HEK293 (cell line): ENCODE data around the gene UBE2M.

Experiments used
- CTCF ChIP-seq: fragments of 450-650 bp; formaldehyde crosslinking; IDR thresholded peaks from 2 replicates; pipeline ENCODE4 v1.5.1; 2016; ENCODE audit warnings: missing biosample characterization, missing genetic modification characterization
- ELK4 ChIP-seq: IDR thresholded peaks from 2 replicates; pipeline ENCODE4 v1.6.1; 2011; ENCODE audit warnings: mild to moderate bottlenecking, low read depth, low read length, borderline replicate concordance
- GLI2 ChIP-seq: fragments of 450-650 bp; formaldehyde crosslinking; IDR thresholded peaks from 2 replicates; pipeline ENCODE4; 2017; ENCODE audit warnings: missing biosample characterization, missing genetic modification characterization, low read depth, borderline replicate concordance
- GLIS1 ChIP-seq: fragments of 450-650 bp; formaldehyde crosslinking; IDR thresholded peaks from 2 replicates; pipeline ENCODE4 v1.5.1; 2016; ENCODE audit warnings: missing biosample characterization, missing genetic modification characterization
- PBX3 ChIP-seq: sonication (generic); formaldehyde crosslinking; IDR thresholded peaks from 2 replicates; pipeline ENCODE4 v1.8.1; 2022; ENCODE audit warnings: mild to moderate bottlenecking, moderate library complexity, missing genetic modification reagents
- PRDM2 ChIP-seq: fragments of 450-650 bp; formaldehyde crosslinking; IDR thresholded peaks from 2 replicates; pipeline ENCODE4 v1.5.1; 2016; ENCODE audit warnings: missing biosample characterization, missing genetic modification characterization, borderline replicate concordance
- SP7 ChIP-seq: fragments of 450-650 bp; formaldehyde crosslinking; IDR thresholded peaks from 2 replicates; pipeline ENCODE4 v1.5.1; 2016; ENCODE audit warnings: missing biosample characterization, missing genetic modification characterization
- ZBTB10 ChIP-seq: fragments of 450-650 bp; formaldehyde crosslinking; IDR thresholded peaks from 2 replicates; pipeline ENCODE4 v1.5.1; 2016; ENCODE audit warnings: missing biosample characterization, missing genetic modification characterization
- ZNF10 ChIP-seq: fragments of 450-650 bp; formaldehyde crosslinking; IDR thresholded peaks from 2 replicates; pipeline ENCODE4 v1.5.1; 2017; ENCODE audit warnings: missing biosample characterization, missing genetic modification characterization
- ZNF18 ChIP-seq: fragments of 450-650 bp; formaldehyde crosslinking; IDR thresholded peaks from 2 replicates; pipeline ENCODE4 v1.5.1; 2016; ENCODE audit warnings: missing biosample characterization, missing genetic modification characterization
- ZNF24 ChIP-seq: fragments of 450-650 bp; formaldehyde crosslinking; IDR thresholded peaks from 2 replicates; pipeline ENCODE4 v1.5.1; 2016; ENCODE audit warnings: missing biosample characterization, missing genetic modification characterization
- ZNF324 ChIP-seq: fragments of 450-650 bp; formaldehyde crosslinking; IDR thresholded peaks from 2 replicates; pipeline ENCODE4 v1.5.1; 2016; ENCODE audit warnings: missing biosample characterization, missing genetic modification characterization
- ZNF366 ChIP-seq: fragments of 450-650 bp; formaldehyde crosslinking; conservative IDR thresholded peaks from 2 replicates; pipeline ENCODE4 v1.5.1; 2016; ENCODE audit warnings: missing biosample characterization, missing genetic modification characterization
- ZNF596 ChIP-seq: fragments of 450-650 bp; IDR thresholded peaks from 2 replicates; pipeline ENCODE4 v1.5.0; 2018; ENCODE audit warnings: missing biosample characterization, mild to moderate bottlenecking, missing genetic modification characterization, moderate library complexity
- ZNF623 ChIP-seq: fragments of 450-650 bp; formaldehyde crosslinking; IDR thresholded peaks from 2 replicates; pipeline ENCODE4 v1.5.1; 2016; ENCODE audit warnings: missing biosample characterization, missing genetic modification characterization
- ZNF791 ChIP-seq: fragments of 450-650 bp; formaldehyde crosslinking; IDR thresholded peaks from 2 replicates; pipeline ENCODE4 v1.5.1; 2016; ENCODE audit warnings: missing biosample characterization, missing genetic modification characterization

Gene UBE2M

GRCh38 chr19:58559275-58560006, 1.0 kb upstream of the UBE2M start (continued):
- TF ChIP-seq CTCF, result no peak
- TF ChIP-seq ELK4, result no peak; the same call in 1 of the 2 replicates
- TF ChIP-seq GLIS1 (tag by site-specific recombination), result peak; percentile 60; the same call in 1 of the 2 replicates
- 0 out of 2 replicates have a peak, but pooled peaks have one; percentile 18 for TF ChIP-seq ZNF623 (tag by site-specific recombination)
- peak; percentile 89 for TF ChIP-seq ZBTB10 (tag by site-specific recombination)
- no peak for TF ChIP-seq ZNF18 (tag by site-specific recombination)
- peak; percentile 58; the same call in 1 of the 2 replicates for TF ChIP-seq ZNF24 (tag by site-specific recombination)
- peak; percentile 96 for TF ChIP-seq ZNF366 (tag by site-specific recombination)
- no peak for TF ChIP-seq GLI2 (tag by site-specific recombination)
- no peak for TF ChIP-seq ZNF791 (tag by site-specific recombination)
- no peak for TF ChIP-seq ZNF596 (tag by site-specific recombination)
- TF ChIP-seq PBX3 (CRISPR knock-in tag), result no peak
- TF ChIP-seq SP7 (tag by site-specific recombination), result peak; percentile 80; the same call in 1 of the 2 replicates
- TF ChIP-seq ZNF324, result 0 out of 2 replicates have a peak, but pooled peaks have one; percentile 46
- no peak for TF ChIP-seq PRDM2 (tag by site-specific recombination)
- 0 out of 2 replicates have a peak, but pooled peaks have one; percentile 20 for TF ChIP-seq ZNF10 (tag by site-specific recombination)
